Spleen (tissue), 11 donors: Measurements from ENCODE around the gene TPH1. TPM values are rescaled to one million over a fixed set of nuclear protein-coding genes. Genes with fewer than 3 reads are reported as not detected.

Source experiments
- DNase-seq: peaks from one replicate; pipeline ENCODE4 v3.0.0-alpha.2; 2020
- H3K27ac ChIP-seq, 8 donors: fragments of 200-600 bp; sonication (generic) in 7 of 8; 1 replicate in 4 of 8; 2 replicates in 4 of 8; pipeline versions ENCODE4 v1.5.0 to v1.8.0; 2016 to 2021; ENCODE audit warnings: inconsistent platforms in 4 of 8, mild to moderate bottlenecking in 4 of 8, moderate library complexity in 1 of 8
- H3K27me3 ChIP-seq, 7 donors: fragments of 200-600 bp; sonication (generic) in 6 of 7; replicated peaks in 1 of 7; 1 replicate in 4 of 7; 2 replicates in 3 of 7; pipeline versions ENCODE4 v1.5.0 to v1.8.0; 2016 to 2021; ENCODE audit warnings: inconsistent platforms in 3 of 7, mild to moderate bottlenecking in 1 of 7
- H3K36me3 ChIP-seq, 6 donors: fragments of 200-600 bp; sonication (generic) in 5 of 6; 1 replicate in 4 of 6; 2 replicates in 2 of 6; pipeline versions ENCODE4 v1.5.0 to v1.8.0; 2016 to 2021; ENCODE audit warnings: inconsistent platforms in 2 of 6
- H3K4me1 ChIP-seq, 6 donors: fragments of 200-600 bp; sonication (generic) in 5 of 6; 1 replicate in 3 of 6; 2 replicates in 3 of 6; pipeline versions ENCODE4 v1.5.0 to v1.8.0; 2016 to 2021; ENCODE audit warnings: inconsistent platforms in 3 of 6
- H3K4me3 ChIP-seq, 8 donors: fragments of 200-600 bp; sonication (generic) in 7 of 8; 1 replicate in 4 of 8; 2 replicates in 4 of 8; pipeline versions ENCODE4 v1.5.0 to v1.8.0; 2016 to 2021; ENCODE audit warnings: inconsistent platforms in 4 of 8, mild to moderate bottlenecking in 4 of 8, moderate library complexity in 2 of 8
- H3K9me3 ChIP-seq, 8 donors: fragments of 200-600 bp; sonication (generic) in 7 of 8; 1 replicate in 4 of 8; 2 replicates in 4 of 8; pipeline versions ENCODE4 v1.5.0 to v1.8.0; 2016 to 2021; ENCODE audit warnings: inconsistent platforms in 4 of 8
- POLR2A ChIP-seq, 3 donors: fragments of 450-650 bp; IDR thresholded peaks; one replicate each; pipeline ENCODE4 v1.5.1; 2017; ENCODE audit warnings: antibody characterized with exemption in 3 of 3, mild to moderate bottlenecking in 1 of 3
- POLR2AphosphoS5 ChIP-seq, 3 donors: sonication (generic); formaldehyde crosslinking; IDR thresholded peaks; one replicate each; pipeline ENCODE4 v1.5.1; 2017; ENCODE audit warnings: antibody characterized with exemption in 3 of 3
- WGBS, 5 donors: extraction: QIAGEN DNeasy Blood & Tissue Kit in 3 of 5; methylation state at CpG; one replicate each; pipeline versions ENCODE4 v1.1.5 to v1.1.7; 2013 to 2018; 5-methylcytosine and 5-hydroxymethylcytosine counted together
- intact Hi-C: fragments of 100-400 bp; cut with DNase I; formaldehyde crosslinking; loops from one replicate; pipeline ENCODE4 v1.15.0; 2023; ENCODE audit warnings: low total_unique reads
- polyA plus RNA-seq, 3 donors: library from polyadenylated mRNA; stranded (reverse); fragments of 200-250 nt; gene quantifications; one replicate each; pipeline ENCODE4 v1.2.1, GENCODE V29; 2013
- total RNA-seq, 7 donors: library from RNA; depleted of rRNA in 3 of 7; stranded (reverse); fragments of >200 nt in 3 of 7; fragmentation: NEBNext Ultra II Directional in 4 of 7; extraction: Animal tissue kit (Norgen Biotek cat#: 25700) in 4 of 7; gene quantifications; one replicate each; pipeline versions ENCODE4 v1.1.0 to v1.2.1, GENCODE V29; 2016 to 2021
- TF ChIP-seq, protein P1 (sequence below), 11 experiments: fragments of 200-600 bp in 7 of 11; fragments of 450-650 bp in 4 of 11; sonication (generic) in 4 of 11; IDR thresholded peaks in 8 of 11; conservative IDR thresholded peaks in 3 of 11; 1 replicate in 7 of 11; 2 replicates in 4 of 11; pipeline versions ENCODE4 v1.4.0 to v1.8.0; 2016 to 2021; ENCODE audit warnings: antibody characterized with exemption in 11 of 11, inconsistent platforms in 4 of 11, mild to moderate bottlenecking in 1 of 11
- donor health status: healthy with polysubstance abuse.
- donor health status: DM: no; HTN: no; CAD: no; lungs with moderate emphysema.
- donor health status: DM: no; HTN: no; CAD: no.
- donor health status: Bipolar disorder and iron deficiency.
- donor health status: healthy.
- donor health status: DM: no; HTN: no; CAD: no.
- donor health status: DM: yes; HTN: yes; CAD: no.

TPH1 gene
- total and polyA plus RNA-seq, 10 donors, result 0.21 to 1.9 (median 0.88) TPM

DNA sequence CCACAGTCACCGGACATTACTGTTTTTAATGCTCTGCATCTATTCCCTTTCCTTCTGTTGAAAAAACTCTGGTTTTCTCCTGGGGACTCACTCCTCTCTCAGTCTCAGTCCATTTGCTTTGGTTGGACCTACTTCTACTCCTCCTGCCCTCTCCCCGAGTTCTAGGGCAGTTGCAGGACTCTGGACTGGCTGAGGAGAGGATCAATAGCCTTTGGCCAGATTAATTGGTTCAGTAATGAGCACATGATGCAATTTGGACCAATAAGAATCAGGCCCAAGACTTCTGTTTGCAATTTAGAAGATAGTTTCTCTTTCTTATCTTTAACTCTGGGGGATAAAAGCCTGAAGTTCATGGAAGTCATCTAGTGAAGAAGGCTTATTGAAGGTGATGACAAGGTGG, 15.3 kb upstream of the TPH1 start:
- intact Hi-C loops, result no loop called here
- no peaks in the 10 kb centered on the region for H3K36me3 ChIP-seq
- H3K9me3 ChIP-seq, result no peaks in the 10 kb centered on the region
- H3K4me3 ChIP-seq, result no peak overlapping the region
- no peaks in the 10 kb centered on the region for H3K4me1 ChIP-seq
- H3K27ac ChIP-seq, result no peak overlapping the region
- no peak for DNase-seq
- TF ChIP-seq POLR2AphosphoS5 (IDR thresholded peaks at IDR 0.05) (no peak), POLR2A (IDR thresholded peaks at IDR 0.05) (no peak)
- TF ChIP-seq, protein P1, sequence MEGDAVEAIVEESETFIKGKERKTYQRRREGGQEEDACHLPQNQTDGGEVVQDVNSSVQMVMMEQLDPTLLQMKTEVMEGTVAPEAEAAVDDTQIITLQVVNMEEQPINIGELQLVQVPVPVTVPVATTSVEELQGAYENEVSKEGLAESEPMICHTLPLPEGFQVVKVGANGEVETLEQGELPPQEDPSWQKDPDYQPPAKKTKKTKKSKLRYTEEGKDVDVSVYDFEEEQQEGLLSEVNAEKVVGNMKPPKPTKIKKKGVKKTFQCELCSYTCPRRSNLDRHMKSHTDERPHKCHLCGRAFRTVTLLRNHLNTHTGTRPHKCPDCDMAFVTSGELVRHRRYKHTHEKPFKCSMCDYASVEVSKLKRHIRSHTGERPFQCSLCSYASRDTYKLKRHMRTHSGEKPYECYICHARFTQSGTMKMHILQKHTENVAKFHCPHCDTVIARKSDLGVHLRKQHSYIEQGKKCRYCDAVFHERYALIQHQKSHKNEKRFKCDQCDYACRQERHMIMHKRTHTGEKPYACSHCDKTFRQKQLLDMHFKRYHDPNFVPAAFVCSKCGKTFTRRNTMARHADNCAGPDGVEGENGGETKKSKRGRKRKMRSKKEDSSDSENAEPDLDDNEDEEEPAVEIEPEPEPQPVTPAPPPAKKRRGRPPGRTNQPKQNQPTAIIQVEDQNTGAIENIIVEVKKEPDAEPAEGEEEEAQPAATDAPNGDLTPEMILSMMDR (IDR thresholded peaks at IDR 0.05 in 8 of 11, conservative IDR thresholded peaks at IDR 0.05 in 3 of 11), result no peak
- WGBS, 5 donors, result 87 to 94% (median 90%) methylated on average over 2 of the region's 2 CpGs
- no peaks in the 10 kb centered on the region for H3K27me3 ChIP-seq

DNA sequence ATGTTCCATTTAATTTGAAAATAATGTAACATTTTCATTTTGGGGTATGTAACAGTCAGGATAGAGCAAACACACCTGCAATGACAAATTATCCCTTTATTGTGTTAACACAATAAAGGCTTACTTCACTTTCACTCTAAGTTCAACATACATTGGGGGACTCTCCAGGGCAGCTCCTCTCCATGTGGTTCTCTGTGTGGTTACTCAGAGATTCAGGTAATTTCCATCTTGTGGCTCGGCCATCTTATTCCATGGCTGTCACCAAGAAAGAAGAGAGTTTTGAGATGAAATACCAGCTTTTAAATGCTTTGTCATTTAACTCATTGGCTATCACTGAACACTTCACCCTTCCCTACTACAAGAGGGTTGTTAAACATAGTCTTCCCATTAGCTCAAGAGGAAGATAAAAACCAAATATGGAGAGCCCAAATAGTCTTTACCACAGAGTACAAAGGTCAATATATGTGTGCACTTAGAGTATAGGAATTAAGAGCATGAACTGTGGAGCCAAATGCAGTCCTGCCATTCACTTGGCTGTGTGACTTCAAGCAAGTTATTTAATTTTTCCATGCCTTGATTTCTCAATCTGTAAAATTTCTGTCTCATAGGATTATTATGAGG, 10.6 kb upstream of the TPH1 start:
- 74 to 90% (median 86%) methylated on average over 1 of the region's 1 CpG for WGBS, 5 donors

DNA sequence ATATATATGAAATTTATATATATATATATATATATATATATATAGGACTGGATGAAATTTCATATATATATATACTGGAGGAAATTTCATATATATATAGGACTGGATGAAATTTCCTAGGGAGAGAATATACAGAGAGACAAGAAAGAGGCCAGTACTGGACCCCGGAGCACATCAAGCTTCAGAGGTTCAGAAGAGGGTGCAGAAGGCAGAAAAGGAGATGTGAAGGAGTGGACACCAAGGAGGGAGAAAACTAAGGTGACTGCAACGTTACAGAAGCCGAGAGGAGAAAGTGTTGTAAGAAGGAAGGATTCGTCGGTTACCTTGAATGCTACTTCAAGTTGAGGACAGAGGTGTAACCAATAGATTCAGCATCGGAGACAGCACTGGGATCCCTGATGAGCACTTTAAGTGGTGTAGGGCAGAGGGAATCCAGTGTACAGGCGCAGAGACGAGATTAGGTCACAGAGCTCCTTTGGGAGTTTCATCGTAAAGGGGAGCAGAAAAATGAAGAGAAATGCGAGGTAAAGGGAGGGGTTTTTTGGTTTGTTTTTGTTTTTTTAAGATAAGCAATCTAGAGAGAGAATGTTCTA, 8.5 kb upstream of the TPH1 start:
- no peaks in the 10 kb centered on the region for H3K9me3 ChIP-seq
- no peaks in the 10 kb centered on the region for H3K27me3 ChIP-seq
- TF ChIP-seq POLR2A (IDR thresholded peaks at IDR 0.05) (no peak), POLR2AphosphoS5 (IDR thresholded peaks at IDR 0.05) (no peak)
- TF ChIP-seq, protein P1 (IDR thresholded peaks at IDR 0.05 in 8 of 11, conservative IDR thresholded peaks at IDR 0.05 in 3 of 11), result no peak
- H3K27ac ChIP-seq, result no peak overlapping the region
- intact Hi-C loops, result no loop called here
- H3K4me1 ChIP-seq, result no peaks in the 10 kb centered on the region
- whole genome bisulfite sequencing, 5 donors, result 90 to 95% (median 93%) methylated on average over 10 of the region's 10 CpGs
- H3K36me3 ChIP-seq, result no peaks in the 10 kb centered on the region
- H3K4me3 ChIP-seq, result no peak overlapping the region
- DNase-seq, result no peak

More for the DNA sequence above, 10.6 kb upstream of the TPH1 start:
- intact Hi-C loops, result no loop called here
- Histone ChIP-seq H3K9me3 (no peaks in the 10 kb centered on the region), H3K27me3 (no peaks in the 10 kb centered on the region), H3K36me3 (no peaks in the 10 kb centered on the region), H3K4me3 (no peak overlapping the region), H3K4me1 (no peaks in the 10 kb centered on the region), H3K27ac (no peak overlapping the region)
- DNase-seq, result no peak
- TF ChIP-seq POLR2AphosphoS5 (IDR thresholded peaks at IDR 0.05), result no peak
- TF ChIP-seq, protein P1 (IDR thresholded peaks at IDR 0.05 in 8 of 11, conservative IDR thresholded peaks at IDR 0.05 in 3 of 11), result no peak
- TF ChIP-seq POLR2A (IDR thresholded peaks at IDR 0.05), result no peak

DNA sequence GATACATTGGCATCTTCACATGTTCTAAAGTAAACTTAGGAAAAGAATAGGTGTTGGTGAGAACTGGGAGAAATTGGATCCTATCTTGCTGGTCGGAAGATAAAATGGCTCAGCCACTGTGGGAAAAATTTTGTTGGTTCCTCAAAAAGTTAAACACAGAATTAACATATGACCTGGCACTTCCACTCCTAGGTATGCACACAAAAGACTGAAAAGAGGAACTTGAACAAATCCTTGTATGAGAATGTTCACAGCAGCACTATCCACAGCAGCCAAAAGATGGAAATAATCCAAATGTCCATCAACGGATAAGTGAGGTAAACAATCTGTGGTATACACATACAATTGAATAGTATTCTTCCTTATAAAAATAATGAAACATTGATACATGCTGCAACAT, 4.8 kb upstream of the TPH1 start:
- Histone ChIP-seq H3K27me3 (peaks cover 0 to 25% (median 6%) of the 10 kb centered on the region in 7 donors), H3K4me3 (no peak overlapping the region), H3K9me3 (peaks cover 0 to 5% (median 0%) of the 10 kb centered on the region in 8 donors), H3K36me3 (no peaks in the 10 kb centered on the region), H3K4me1 (no peaks in the 10 kb centered on the region), H3K27ac (no peak overlapping the region)
- TF ChIP-seq POLR2AphosphoS5 (IDR thresholded peaks at IDR 0.05), result no peak
- TF ChIP-seq, protein P1 (IDR thresholded peaks at IDR 0.05 in 8 of 11, conservative IDR thresholded peaks at IDR 0.05 in 3 of 11), result no peak
- TF ChIP-seq POLR2A (IDR thresholded peaks at IDR 0.05), result no peak
- intact Hi-C loops, result no loop called here
- DNase-seq, result no peak
- 27 to 49% (median 32%) methylated on average over 2 of the region's 2 CpGs for whole genome bisulfite sequencing, 5 donors
